ENCODE measurements around the gene MTHFD2L. TPM values are rescaled to one million over a fixed set of nuclear protein-coding genes. Genes with fewer than 3 reads are reported as not detected.

MTHFD2L gene
- total and polyA plus RNA-seq, 8 donors: 4.9 to 11.4 (median 6.8) TPM

GRCh38 chr4:74117024-74117534 is 40.8 kb upstream of the MTHFD2L start:
- Histone ChIP-seq H3K4me3 (no peak overlapping the region), H3K27ac (peak overlapping the region; percentile 46 to 77 (median 66)), H3K36me3 (no peaks in the 10 kb centered on the region), H3K4me1 (peaks cover 8 to 23% (median 13%) of the 10 kb centered on the region in 3 donors), H3K27me3 (no peaks in the 10 kb centered on the region), H3K9me3 (no peaks in the 10 kb centered on the region)
- ATAC-seq (peak; percentile 93 to 99 (median 97)), DNase-seq (peak in 5 of 6 donors; percentile 22 to 91 (median 89)), FAIRE-seq (peak; percentile 97)
- WGBS, 2 donors: 14 to 20% methylated on average over 3 of the region's 3 CpGs
- intact Hi-C loops (cut with DNase I): no loop called here
- no peak for TF ChIP-seq CTCF (IDR thresholded peaks at IDR 0.05)

GRCh38 chr4:74118600-74119338 is 39.1 kb upstream of the MTHFD2L start:
- no peak for TF ChIP-seq CTCF (IDR thresholded peaks at IDR 0.05)
- no peak for FAIRE-seq

GRCh38 chr4:74120086-74120485 is 37.8 kb upstream of the MTHFD2L start:
- intact Hi-C loops (cut with DNase I): loop anchor here in 1 of 3 donors (10.0 kb wide), 1 partner anchor 455 kb away; no protein-coding TSS in a partner anchor
- Histone ChIP-seq H3K9me3 (no peaks in the 10 kb centered on the region), H3K27me3 (no peaks in the 10 kb centered on the region), H3K4me1 (peaks cover 13 to 39% (median 19%) of the 10 kb centered on the region in 3 donors), H3K36me3 (no peaks in the 10 kb centered on the region), H3K27ac (no peak overlapping the region), H3K4me3 (no peak overlapping the region)
- TF ChIP-seq CTCF (IDR thresholded peaks at IDR 0.05): no peak
- no peak for FAIRE-seq
- 96 to 99% methylated on average over 1 of the region's 1 CpG for WGBS, 2 donors
- DNase-seq: no peak
- ATAC-seq: no peak

More at GRCh38 chr4:74118600-74119338, 39.1 kb upstream of the MTHFD2L start:
- Histone ChIP-seq H3K36me3 (no peaks in the 10 kb centered on the region), H3K4me1 (peaks cover 13 to 37% (median 19%) of the 10 kb centered on the region in 3 donors), H3K4me3 (no peak overlapping the region), H3K9me3 (no peaks in the 10 kb centered on the region), H3K27me3 (no peaks in the 10 kb centered on the region), H3K27ac (peak overlapping the region in 2 of 4 donors; percentile 69 to 77)
- intact Hi-C loops (cut with DNase I): no loop called here
- 88 to 95% methylated on average over 6 of the region's 6 CpGs for WGBS, 2 donors
- DNase-seq (no peak), ATAC-seq (no peak)

GRCh38 chr4:74121643-74122579 is 36.0 kb upstream of the MTHFD2L start:
- peaks cover 13 to 29% (median 13%) of the 10 kb centered on the region in 3 donors for H3K4me1 ChIP-seq
- H3K9me3 ChIP-seq: no peaks in the 10 kb centered on the region
- no peaks in the 10 kb centered on the region for H3K27me3 ChIP-seq
- H3K27ac ChIP-seq: no peak overlapping the region
- DNase-seq: no peak
- peak; percentile 95 for FAIRE-seq
- intact Hi-C loops (cut with DNase I): loop anchor here in 1 of 3 donors (10.0 kb wide), 1 partner anchor 457 kb away; no protein-coding TSS in a partner anchor
- no peak for ATAC-seq
- 55 to 61% methylated on average over 2 of the region's 2 CpGs for WGBS, 2 donors
- no peak overlapping the region for H3K4me3 ChIP-seq
- H3K36me3 ChIP-seq: no peaks in the 10 kb centered on the region
- no peak for TF ChIP-seq CTCF (IDR thresholded peaks at IDR 0.05)

Measured in pancreas (tissue), 10 donors.